ENCODE measurements around the gene TSPAN5.
A peak's percentile ranks its signal among the peaks of the same experiment; 100 is the strongest.
"Not testable (repeated sequence)": the region's sequence is repeated elsewhere in the genome, so short reads cannot be mapped to it uniquely, and the experiment has no call there.

The TSPAN5 gene

DNA sequence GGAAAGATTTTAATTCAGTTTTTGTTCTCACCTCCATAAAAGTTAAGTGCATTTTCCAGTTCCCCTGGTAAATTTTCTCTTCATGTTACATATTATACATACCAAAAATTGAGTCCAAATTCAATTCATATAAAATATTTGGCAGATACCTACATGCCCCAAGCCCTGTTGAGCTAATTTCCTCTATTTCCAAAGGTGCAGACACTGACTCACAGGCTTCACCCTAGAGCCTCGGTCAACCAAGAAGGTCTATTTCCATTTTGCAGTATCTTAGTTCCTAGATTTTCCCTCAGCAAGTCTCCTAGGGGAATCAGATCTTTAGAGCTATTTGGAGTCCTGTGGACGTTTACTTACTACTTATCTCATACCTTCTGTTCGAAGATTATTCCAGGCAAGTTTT, 174.4 kb downstream of the TSPAN5 start:
- DNase-seq (ENCODE audit: insufficient read length, low spot score) (no peak), FAIRE-seq (no peak)
- no peak for TF ChIP-seq POLR2A (IDR thresholded peaks at IDR 0.05; ENCODE audit: low read depth, low read length)

DNA sequence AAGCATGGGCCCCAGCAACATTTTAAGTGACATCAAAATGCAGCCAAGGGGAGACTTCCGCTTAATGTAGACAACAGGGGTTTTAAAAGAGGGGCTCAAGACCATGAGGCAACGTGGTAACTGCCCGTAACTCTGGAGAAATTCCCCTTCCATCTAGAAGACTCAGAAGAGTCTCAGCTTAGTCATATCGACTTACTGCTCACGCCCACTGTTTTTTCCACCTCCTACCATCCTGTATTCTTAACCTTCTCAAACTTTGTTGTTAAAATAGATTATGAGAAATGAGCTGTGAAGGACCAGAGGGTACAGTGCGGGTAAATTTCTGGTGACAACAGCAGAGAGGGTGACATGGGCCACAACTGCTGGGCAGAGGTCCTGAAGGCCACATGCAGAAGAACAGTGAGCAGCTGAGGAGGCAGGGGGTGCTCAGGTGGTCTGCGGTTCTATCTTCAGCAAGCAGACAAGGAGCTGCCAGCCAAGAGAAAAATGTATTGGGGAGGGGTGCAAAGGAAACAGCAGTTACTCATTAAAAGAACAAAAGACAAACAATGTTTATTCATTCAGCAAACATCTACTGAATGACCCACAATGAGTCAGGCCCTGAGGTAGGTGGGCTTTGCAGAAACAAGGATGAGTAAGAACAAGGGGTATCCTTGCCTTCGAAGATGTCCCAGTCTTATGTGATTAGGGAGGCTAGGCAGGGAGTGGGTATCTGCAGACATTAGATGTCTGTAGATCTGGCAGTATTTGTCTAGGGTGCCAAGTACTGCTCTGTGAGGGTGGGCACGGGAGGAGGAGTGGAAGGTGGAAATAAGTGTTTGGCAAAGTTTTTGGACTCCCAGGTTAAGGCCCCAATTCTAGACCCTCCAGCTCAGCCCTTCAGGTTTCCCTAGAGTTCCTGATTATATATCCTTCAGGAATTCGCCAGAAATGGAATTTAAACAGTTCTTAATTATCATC, 175.3 kb downstream of the TSPAN5 start:
- no peak for TF ChIP-seq POLR2A (IDR thresholded peaks at IDR 0.05; ENCODE audit: low read depth, low read length)
- FAIRE-seq, result no peak

DNA sequence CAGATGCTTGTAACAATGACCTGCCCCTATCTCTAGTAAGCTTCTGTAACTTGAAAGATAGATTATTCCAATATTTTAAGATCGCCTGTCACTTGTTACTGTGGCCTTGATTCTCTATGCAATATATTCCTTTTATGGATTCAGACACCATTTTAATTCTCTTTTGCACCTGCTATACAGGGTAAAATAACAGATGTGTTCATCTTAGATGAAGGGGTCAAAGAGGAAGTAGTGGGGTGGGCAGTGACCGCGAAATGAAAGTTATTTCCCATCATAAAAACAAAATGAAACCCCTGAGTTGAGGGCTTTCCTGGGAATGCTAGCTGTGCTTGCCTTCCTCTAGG, 175.9 kb downstream of the TSPAN5 start:
- no peak for DNase-seq (ENCODE audit: insufficient read length, low spot score)
- no peak for TF ChIP-seq POLR2A (IDR thresholded peaks at IDR 0.05; ENCODE audit: low read depth, low read length)
- FAIRE-seq, result no peak

More for the DNA sequence above, 175.3 kb downstream of the TSPAN5 start:
- no peak for DNase-seq (ENCODE audit: insufficient read length, low spot score)

DNA sequence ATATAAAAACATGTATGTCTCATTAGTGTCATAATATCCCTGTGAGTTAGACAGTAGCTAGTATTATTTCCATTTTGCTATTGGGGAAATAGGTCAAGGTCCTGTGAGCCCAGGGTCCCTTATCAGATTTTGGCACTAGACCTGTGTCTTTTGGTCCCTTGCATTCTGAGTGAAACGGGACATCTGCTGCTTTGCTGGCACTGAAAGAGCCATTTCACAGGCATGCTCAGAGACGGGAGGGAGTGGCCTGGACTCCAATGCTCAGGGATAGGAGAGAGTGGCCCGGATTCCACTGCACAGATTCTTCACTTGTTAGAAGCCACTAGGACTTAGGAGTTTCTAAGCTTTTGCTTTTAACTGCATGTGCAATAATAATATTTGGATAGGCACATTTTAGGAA, 177.2 kb downstream of the TSPAN5 start:
- no peak for FAIRE-seq

DNA sequence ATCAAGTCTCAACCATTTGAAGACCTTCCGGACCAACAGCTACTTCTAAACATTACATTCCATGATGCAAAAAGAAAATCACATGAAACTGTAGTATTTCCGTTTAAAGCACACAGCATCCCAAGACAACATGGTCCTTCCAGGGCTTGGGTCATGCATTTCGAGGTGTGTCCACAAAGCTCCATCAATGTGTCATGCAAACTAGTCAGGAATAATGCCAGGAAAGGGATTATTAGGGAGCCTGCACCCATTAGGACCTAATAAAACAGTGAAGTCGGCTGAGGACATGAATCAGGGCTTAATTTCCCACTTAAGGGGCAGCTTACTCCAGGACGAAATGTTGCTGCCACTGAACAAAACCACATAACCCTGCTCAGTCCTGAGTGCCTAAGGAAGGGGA, 177.9 kb downstream of the TSPAN5 start:
- FAIRE-seq, result no peak

More for the DNA sequence above, 177.2 kb downstream of the TSPAN5 start:
- DNase-seq (ENCODE audit: insufficient read length, low spot score), result no peak
- no peak for TF ChIP-seq POLR2A (IDR thresholded peaks at IDR 0.05; ENCODE audit: low read depth, low read length)

DNA sequence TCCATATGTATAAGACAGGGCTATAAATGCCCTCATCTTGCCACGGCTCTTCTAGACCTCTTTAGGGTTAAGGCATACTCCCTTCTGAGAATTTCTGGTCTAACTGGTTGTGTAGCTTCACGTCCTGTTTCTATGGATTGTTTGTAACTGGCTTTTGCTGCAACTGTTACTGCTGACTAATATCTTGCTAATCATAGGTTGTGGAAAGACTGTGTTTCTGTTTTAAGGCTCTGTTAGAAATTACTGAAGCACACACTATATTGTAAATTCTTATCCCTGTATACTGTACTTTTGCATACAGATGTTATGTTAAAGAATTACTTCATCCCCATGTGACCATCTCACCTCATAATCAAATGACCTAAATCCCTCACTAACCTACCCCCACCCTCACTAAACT, 178.8 kb downstream of the TSPAN5 start:
- FAIRE-seq; DNase-seq (ENCODE audit: insufficient read length, low spot score): not testable (repeated sequence)

More for the DNA sequence above, 177.9 kb downstream of the TSPAN5 start:
- no peak for DNase-seq (ENCODE audit: insufficient read length, low spot score)
- TF ChIP-seq POLR2A (IDR thresholded peaks at IDR 0.05; ENCODE audit: low read depth, low read length), result no peak

DNA sequence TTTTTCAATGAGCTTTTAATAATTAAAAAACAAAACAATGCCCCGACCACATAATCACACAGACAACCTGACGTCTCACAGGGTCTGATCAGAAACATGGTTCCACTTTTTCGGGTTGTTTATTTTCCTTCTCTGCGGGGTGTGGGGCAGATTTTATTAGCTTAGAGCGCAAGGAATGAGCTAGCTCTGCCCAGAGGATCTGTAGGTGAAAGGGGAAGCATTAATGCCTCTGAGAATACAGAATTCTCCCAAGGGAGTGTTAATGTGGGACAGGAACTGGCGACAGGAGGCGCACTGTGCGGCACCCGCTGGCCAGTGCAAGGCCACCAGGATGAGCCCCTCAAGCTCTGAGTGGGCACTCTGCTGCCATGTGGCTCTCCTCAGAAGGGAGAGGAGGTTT, 181.5 kb downstream of the TSPAN5 start:
- no peak for TF ChIP-seq POLR2A (IDR thresholded peaks at IDR 0.05; ENCODE audit: low read depth, low read length)
- DNase-seq (ENCODE audit: insufficient read length, low spot score) (no peak), FAIRE-seq (no peak)

DNA sequence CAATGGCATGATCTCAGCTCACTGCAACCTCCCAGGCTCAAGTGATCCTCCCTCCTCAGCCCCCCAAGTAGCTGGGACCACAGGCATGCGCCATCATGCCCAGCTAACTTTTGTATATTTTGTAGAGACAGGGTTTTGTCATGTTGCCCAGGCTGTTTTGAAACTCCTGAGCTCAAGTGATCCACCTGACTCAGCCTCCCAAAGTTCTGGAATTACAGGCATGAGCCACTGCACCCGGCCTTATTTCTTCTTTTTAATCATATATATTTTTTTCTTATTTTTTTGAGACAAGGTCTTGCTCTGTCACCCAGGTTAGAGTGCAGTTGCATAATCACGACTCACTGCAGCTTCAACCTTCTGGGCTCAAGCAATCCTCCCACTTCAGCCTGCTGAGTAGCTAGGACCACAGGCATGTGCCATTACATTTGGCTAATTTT, 184.0 kb downstream of the TSPAN5 start:
- TF ChIP-seq POLR2A (IDR thresholded peaks at IDR 0.05; ENCODE audit: low read depth, low read length), result no peak
- FAIRE-seq, result no peak
- DNase-seq (ENCODE audit: insufficient read length, low spot score), result no peak

DNA sequence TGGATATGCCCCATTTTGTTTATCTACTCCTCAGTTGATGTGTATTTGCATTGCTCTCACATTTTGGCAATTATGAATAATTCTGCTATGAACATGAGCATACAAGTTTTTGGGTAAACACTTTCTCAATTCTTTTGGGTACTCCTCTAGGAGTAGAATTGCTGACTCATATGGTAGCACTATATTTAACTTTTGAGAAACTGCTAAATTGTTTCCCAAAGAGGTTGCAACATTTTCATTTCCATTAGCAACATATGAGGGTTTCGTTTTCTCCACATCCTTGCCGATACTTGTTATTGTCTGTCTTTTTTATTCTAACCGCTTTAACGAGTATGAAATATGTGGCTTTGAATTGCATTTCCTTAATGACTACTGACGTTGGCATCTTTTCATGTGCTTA, 185.4 kb downstream of the TSPAN5 start:
- TF ChIP-seq POLR2A (IDR thresholded peaks at IDR 0.05; ENCODE audit: low read depth, low read length), result no peak
- DNase-seq (ENCODE audit: insufficient read length, low spot score), result no peak
- FAIRE-seq, result no peak

DNA sequence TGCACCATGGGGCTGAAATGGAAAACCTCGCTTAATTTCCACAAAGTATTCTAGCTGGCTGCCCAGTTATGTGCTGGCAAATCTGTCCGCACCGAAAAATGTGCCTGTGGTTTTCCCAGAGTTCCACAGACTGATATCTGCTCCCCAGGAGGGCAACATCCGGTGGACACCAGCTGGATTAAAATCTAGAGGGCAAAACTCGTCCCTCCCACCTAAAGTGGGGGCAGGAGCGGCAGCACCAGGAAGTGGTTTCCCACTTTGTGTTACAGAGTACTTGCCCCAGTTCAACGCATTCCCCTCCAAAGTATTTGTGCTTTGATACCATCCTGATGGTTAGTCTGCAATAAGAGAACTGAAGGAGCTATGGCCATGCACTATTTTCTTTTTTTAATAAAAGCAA, 187.6 kb downstream of the TSPAN5 start:
- TF ChIP-seq POLR2A (IDR thresholded peaks at IDR 0.05; ENCODE audit: low read depth, low read length), result no peak
- peak; percentile 84 for FAIRE-seq
- peak; percentile 42 for DNase-seq (ENCODE audit: insufficient read length, low spot score)

DNA sequence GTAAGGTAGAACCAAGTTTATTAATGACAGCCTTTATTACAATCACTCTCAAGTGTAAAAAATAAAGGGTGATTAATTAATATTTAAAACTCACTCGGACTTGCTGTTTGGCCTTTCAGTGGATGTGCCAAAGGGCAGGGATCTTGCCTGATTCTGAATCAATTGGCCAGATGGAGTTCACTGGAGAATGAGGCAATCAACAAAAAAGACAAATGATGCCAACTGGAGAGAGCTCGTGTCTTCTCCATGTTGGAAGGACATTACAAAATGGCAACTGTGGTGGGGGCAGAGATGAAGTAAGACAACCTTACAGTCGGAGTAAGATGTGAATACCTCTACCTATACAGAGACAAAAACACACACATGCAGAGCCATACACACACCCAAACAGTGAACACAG, 188.0 kb downstream of the TSPAN5 start:
- DNase-seq (ENCODE audit: insufficient read length, low spot score), result no peak
- TF ChIP-seq POLR2A (IDR thresholded peaks at IDR 0.05; ENCODE audit: low read depth, low read length), result no peak
- no peak for FAIRE-seq

DNA sequence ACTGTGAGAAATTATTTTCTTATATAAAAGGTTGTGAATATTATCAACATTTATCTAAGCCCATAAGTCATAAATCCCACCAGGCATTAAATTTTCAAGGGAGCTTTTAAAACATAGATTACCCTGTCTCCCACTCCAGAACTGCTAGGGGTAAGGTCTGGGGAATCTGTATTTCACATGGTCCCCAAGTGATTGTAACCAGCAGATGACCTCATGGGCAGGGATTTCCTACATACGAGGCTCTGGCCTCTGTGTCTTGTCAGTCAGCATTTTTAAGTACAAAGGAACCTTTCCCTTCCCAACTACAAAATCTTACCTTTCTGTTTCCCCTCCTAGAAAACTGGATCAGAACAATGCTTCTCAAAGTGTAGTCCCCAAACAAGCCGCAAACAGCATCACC, 188.6 kb downstream of the TSPAN5 start:
- DNase-seq (ENCODE audit: insufficient read length, low spot score) (no peak), FAIRE-seq (no peak)
- TF ChIP-seq POLR2A (IDR thresholded peaks at IDR 0.05; ENCODE audit: low read depth, low read length), result no peak

DNA sequence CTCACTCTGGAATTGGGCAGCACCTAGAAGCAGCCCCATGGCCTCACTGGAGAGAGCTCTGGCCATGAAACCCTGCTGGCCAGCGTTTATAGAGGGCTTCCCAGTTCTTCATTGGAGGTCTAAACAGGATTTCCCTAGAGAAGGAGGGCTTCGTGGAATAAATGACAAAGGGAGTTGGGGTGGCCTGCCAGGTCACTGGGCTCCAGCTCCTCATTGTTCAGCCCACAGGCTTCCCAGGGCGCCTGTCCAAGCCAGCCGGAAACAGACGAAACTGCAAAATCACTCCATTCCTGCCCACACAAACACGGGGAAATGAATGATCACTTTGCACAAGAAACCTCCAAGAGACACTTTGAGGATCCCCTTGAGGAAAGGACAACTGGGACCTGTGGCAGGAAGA, 189.7 kb downstream of the TSPAN5 start:
- FAIRE-seq (no peak), DNase-seq (ENCODE audit: insufficient read length, low spot score) (no peak)
- TF ChIP-seq POLR2A (IDR thresholded peaks at IDR 0.05; ENCODE audit: low read depth, low read length), result no peak

DNA sequence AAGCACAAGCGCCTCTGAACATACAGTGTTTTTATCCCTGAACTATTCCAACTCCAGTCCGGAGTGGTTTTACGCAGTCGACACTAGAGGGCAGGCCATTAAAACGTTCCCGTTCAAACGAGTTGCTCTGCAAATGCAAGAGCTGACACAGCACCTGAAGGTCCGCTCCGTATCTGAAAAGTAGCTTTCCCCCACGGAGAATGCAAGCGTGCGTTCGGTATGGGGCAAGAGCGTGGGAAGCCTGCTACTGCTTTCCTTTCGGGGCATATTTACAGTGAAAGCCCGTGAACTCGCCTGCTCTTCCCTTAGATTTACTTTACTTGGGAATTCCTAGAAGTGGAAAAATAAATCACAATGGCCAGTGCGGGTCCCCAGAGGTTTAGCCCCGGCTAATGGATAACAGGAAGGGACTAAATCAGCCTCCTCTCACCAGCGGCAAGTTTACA, 190.8 kb downstream of the TSPAN5 start:
- TF ChIP-seq POLR2A (IDR thresholded peaks at IDR 0.05; ENCODE audit: low read depth, low read length), result no peak
- FAIRE-seq (no peak), DNase-seq (ENCODE audit: insufficient read length, low spot score) (no peak)
